OCI-LY7 (cell line): ENCODE data around the gene GOT1. TPM values are rescaled to one million over a fixed set of nuclear protein-coding genes. Genes with fewer than 3 reads are reported as not detected.

ENCODE experiments used
- BruUV-seq: library from RNA; stranded (reverse); fragments of 400-500 nt; replicated peaks from 2 replicates; lab custom pipeline; 2021; lab: Mats Ljungman, UMichigan
- CTCF ChIA-PET: fragments of 300-600 bp; sonication (Branson Sonifier 250); formaldehyde crosslinking; loops from one replicate; lab custom pipeline; 2022; ENCODE audit warnings: antibody characterized with exemption; ENCODE audit not compliant: unreplicated experiment; lab: Charles Lee
- POLR2A ChIA-PET: fragments of 300-600 bp; sonication (Branson Sonifier 250); formaldehyde crosslinking; loops from one replicate; lab custom pipeline; 2022; ENCODE audit warnings: antibody characterized with exemption; lab: Charles Lee
- DNase-seq: peaks from one replicate; pipeline ENCODE4 v3.0.0-alpha.2; 2015; ENCODE audit warnings: low spot score
- H2AFZ ChIP-seq: fragments of 200-600 bp; sonication (generic), shearing (Covaris generic); 2 replicates; pipeline ENCODE4 v1.6.1; 2014; ENCODE audit warnings: mild to moderate bottlenecking, antibody characterized with exemption, low read length, moderate library complexity
- H3K27ac ChIP-seq: fragments of 200-600 bp; sonication (generic); 2 replicates; pipeline ENCODE4 v1.5.1; 2014; ENCODE audit warnings: mixed run types, low read depth, mild to moderate bottlenecking, moderate library complexity, low read length, inconsistent platforms; ENCODE audit not compliant: poor library complexity, severe bottlenecking
- H3K36me3 ChIP-seq: fragments of 200-600 bp; sonication (generic); 2 replicates; pipeline ENCODE4 v1.6.1; 2014; ENCODE audit warnings: mild to moderate bottlenecking, antibody characterized with exemption, low read length, moderate library complexity, mixed read lengths; ENCODE audit not compliant: insufficient read depth
- H3K4me1 ChIP-seq: fragments of 200-600 bp; sonication (generic); 2 replicates; pipeline ENCODE4 v1.5.1; 2014; ENCODE audit warnings: mild to moderate bottlenecking, low read length; ENCODE audit not compliant: insufficient read depth, poor library complexity, severe bottlenecking
- H3K4me2 ChIP-seq: fragments of 200-600 bp; sonication (generic); 2 replicates; pipeline ENCODE4 v1.6.1; 2014; ENCODE audit warnings: mild to moderate bottlenecking, low read length
- H3K4me3 ChIP-seq: fragments of 200-600 bp; sonication (generic); 2 replicates; pipeline ENCODE4 v1.5.1; 2014; ENCODE audit warnings: mild to moderate bottlenecking, low read depth, low read length; ENCODE audit not compliant: poor library complexity, severe bottlenecking
- H3K79me2 ChIP-seq: fragments of 200-600 bp; sonication (generic); 2 replicates; pipeline ENCODE4 v1.6.1; 2016; ENCODE audit warnings: low read depth, mild to moderate bottlenecking, low read length, moderate library complexity, mixed read lengths; ENCODE audit not compliant: insufficient read depth
- H3K9me2 ChIP-seq: fragments of 200-600 bp; sonication (generic); 2 replicates; pipeline ENCODE4 v1.6.1; 2016; ENCODE audit warnings: mild to moderate bottlenecking, low read length, mixed read lengths; ENCODE audit not compliant: insufficient read depth
- H3K9me3 ChIP-seq: fragments of 200-600 bp; sonication (generic); 2 replicates; pipeline ENCODE4 v1.6.1; 2014; ENCODE audit warnings: mild to moderate bottlenecking, mixed run types, low read length, mixed read lengths
- H4K20me1 ChIP-seq: fragments of 200-600 bp; sonication (generic); 2 replicates; pipeline ENCODE4 v1.6.1; 2014; ENCODE audit warnings: mild to moderate bottlenecking, antibody characterized with exemption, low read length, moderate library complexity, mixed read lengths; ENCODE audit not compliant: insufficient read depth
- CTCF ChIP-seq: fragments of 200-600 bp; sonication (generic); conservative IDR thresholded peaks from 2 replicates; pipeline ENCODE4 v1.5.1; 2014; ENCODE audit warnings: mild to moderate bottlenecking, antibody characterized with exemption, low read length, moderate library complexity, mixed read lengths
- EZH2phosphoT487 ChIP-seq: fragments of 200-600 bp; sonication (generic); IDR thresholded peaks from 2 replicates; pipeline ENCODE4 v1.6.1; 2018; ENCODE audit warnings: low read depth, borderline replicate concordance, mild to moderate bottlenecking, mixed run types, antibody characterized with exemption, low read length, moderate library complexity, mixed read lengths
- intact Hi-C: fragments of 100-400 bp; cut with micrococcal nuclease; formaldehyde crosslinking; loops from one replicate; pipeline ENCODE4 v1.10.0; 2022; ENCODE audit not compliant: unreplicated experiment
- total RNA-seq, 2 experiments: library from RNA; depleted of rRNA in 1 of 2; stranded (reverse); fragments of >200 nt in 1 of 2; shearing (Covaris generic) in 1 of 2; gene quantifications; 2 replicates each; pipeline ENCODE4 v1.2.3, GENCODE V29; 2014 to 2022

The GOT1 gene
- total RNA-seq, 2 experiments from 2014 or later = 26.4 to 50.4 TPM

- H4K20me1 ChIP-seq = no peaks in the 10 kb centered on the region
- H3K4me2 ChIP-seq = no peak overlapping the region
- no peak for DNase-seq
- ChIA-PET POLR2A (no interaction called here), CTCF (no interaction called here)
- no peaks in the 10 kb centered on the region for H3K36me3 ChIP-seq
- no TSS peak for BruUV-seq
- no peak overlapping the region for H2AFZ ChIP-seq
- no peaks in the 10 kb centered on the region for H3K79me2 ChIP-seq
- H3K27ac ChIP-seq = no peak overlapping the region
- no peaks in the 10 kb centered on the region for H3K4me1 ChIP-seq
- no peak overlapping the region for H3K4me3 ChIP-seq
- H3K9me3 ChIP-seq = no peaks in the 10 kb centered on the region
- no peaks in the 10 kb centered on the region for H3K9me2 ChIP-seq
- intact Hi-C loops = no loop called here
- TF ChIP-seq EZH2phosphoT487 (no peak), CTCF (no peak)
Measured at GRCh38 chr10:99358101-99358500, 72.3 kb downstream of the GOT1 start.

- ChIA-PET POLR2A (no interaction called here), CTCF (no interaction called here)
- Histone ChIP-seq H2AFZ (no peak overlapping the region), H4K20me1 (no peaks in the 10 kb centered on the region), H3K79me2 (no peaks in the 10 kb centered on the region), H3K9me3 (no peaks in the 10 kb centered on the region), H3K27ac (no peak overlapping the region), H3K4me1 (no peaks in the 10 kb centered on the region), H3K36me3 (no peaks in the 10 kb centered on the region), H3K4me2 (no peak overlapping the region), H3K4me3 (no peak overlapping the region), H3K9me2 (no peaks in the 10 kb centered on the region)
- DNase-seq = no peak
- no peak for TF ChIP-seq EZH2phosphoT487
- no peak for TF ChIP-seq CTCF
- BruUV-seq = no TSS peak
- intact Hi-C loops = no loop called here
Measured at GRCh38 chr10:99357691-99358090, 72.7 kb downstream of the GOT1 start.

DNA sequence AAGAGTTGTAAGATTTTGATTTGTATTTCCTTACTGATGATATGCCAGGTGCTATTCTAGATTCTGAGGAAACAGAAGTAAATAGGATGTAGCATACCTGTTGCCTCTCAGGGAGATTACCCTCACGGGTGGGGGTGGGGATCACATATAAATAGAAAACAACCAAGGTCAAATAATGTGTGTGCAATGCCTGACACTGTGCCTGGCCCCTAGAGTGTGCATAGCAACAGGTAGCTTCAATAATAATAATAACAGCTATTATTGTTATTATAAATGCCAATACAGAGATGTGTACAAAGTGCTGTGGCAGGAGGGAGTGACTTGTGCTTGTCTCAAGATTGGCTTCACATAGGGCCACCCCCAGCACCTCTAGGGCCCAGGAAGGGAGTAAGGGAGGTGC is 77.2 kb downstream of the GOT1 start:
- POLR2A ChIA-PET = interaction anchor here (0.7 kb wide), 1 partner anchor 17 kb away, joined by 3 read pairs; no protein-coding TSS in a partner anchor
- Histone ChIP-seq H4K20me1 (no peaks in the 10 kb centered on the region), H3K4me2 (no peak overlapping the region), H3K27ac (no peak overlapping the region), H3K9me3 (no peaks in the 10 kb centered on the region), H3K4me1 (no peaks in the 10 kb centered on the region), H3K4me3 (no peak overlapping the region), H3K36me3 (no peaks in the 10 kb centered on the region), H2AFZ (no peak overlapping the region), H3K79me2 (no peaks in the 10 kb centered on the region), H3K9me2 (no peaks in the 10 kb centered on the region)
- DNase-seq = no peak
- intact Hi-C loops = no loop called here
- CTCF ChIA-PET = no interaction called here
- BruUV-seq = no TSS peak
- no peak for TF ChIP-seq CTCF
